K562 (cell line): ENCODE measurements around the gene SLC25A1. TPM values are rescaled to one million over a fixed set of nuclear protein-coding genes. Genes with fewer than 3 reads are reported as not detected.

ENCODE experiments used
- HIVEP1 ChIP-seq: fragments of 250-450 bp; sonication (Bioruptor Pico); IDR thresholded peaks from 2 replicates; pipeline ENCODE4 v1.4.0; 2020; ENCODE audit warnings: mild to moderate bottlenecking
- IRF2 ChIP-seq: sonication (generic); formaldehyde crosslinking; IDR thresholded peaks from 2 replicates; pipeline ENCODE4 v1.8.1; 2022; ENCODE audit warnings: mild to moderate bottlenecking, missing genetic modification reagents
- JUN ChIP-seq, 2 experiments: sonication (generic) in 1 of 2; formaldehyde crosslinking in 1 of 2; IDR thresholded peaks; 2 replicates each; pipeline versions ENCODE4 v1.6.1 to v1.8.0; 2012 to 2022; ENCODE audit warnings: borderline replicate concordance in 2 of 2, mild to moderate bottlenecking in 2 of 2, improper control_type of control experiment in 1 of 2, low read depth in 1 of 2, low read length in 1 of 2, missing genetic modification reagents in 1 of 2
- KAT7 ChIP-seq: sonication (generic); formaldehyde crosslinking; IDR thresholded peaks from 2 replicates; pipeline ENCODE4 v1.8.0; 2022; ENCODE audit warnings: missing genetic modification reagents, mild to moderate bottlenecking, borderline replicate concordance
- MEIS2 ChIP-seq: fragments of 450-650 bp; IDR thresholded peaks from 2 replicates; pipeline ENCODE4 v1.6.1; 2014; ENCODE audit warnings: mild to moderate bottlenecking; ENCODE audit not compliant: partially characterized antibody
- MIER1 ChIP-seq: fragments of 450-650 bp; IDR thresholded peaks from 2 replicates; pipeline ENCODE4 v1.6.1; 2016; ENCODE audit warnings: antibody characterized with exemption, mild to moderate bottlenecking, low read depth
- PPARD ChIP-seq: fragments of 250-450 bp; sonication (Bioruptor Pico); IDR thresholded peaks from 2 replicates; pipeline ENCODE4 v1.8.0; 2022; ENCODE audit warnings: inconsistent platforms, mild to moderate bottlenecking, moderate library complexity
- SIRT6 ChIP-seq: IDR thresholded peaks from one replicate; pipeline ENCODE4 v1.6.1; 2012; ENCODE audit warnings: low read depth, mild to moderate bottlenecking, control low read depth, inconsistent platforms, low read length, moderate library complexity
- ZFX ChIP-seq: sonication (generic); formaldehyde crosslinking; IDR thresholded peaks from 2 replicates; pipeline ENCODE4 v1.8.0; 2022; ENCODE audit warnings: mild to moderate bottlenecking, missing genetic modification reagents, moderate library complexity
- ZNF311 ChIP-seq: fragments of 250-450 bp; sonication (Bioruptor Pico); IDR thresholded peaks from 2 replicates; pipeline ENCODE4 v1.4.0; 2020; ENCODE audit warnings: mild to moderate bottlenecking, moderate library complexity
- ZNF431 ChIP-seq: sonication (generic); formaldehyde crosslinking; IDR thresholded peaks from 2 replicates; pipeline ENCODE4 v1.8.0; 2022; ENCODE audit warnings: mild to moderate bottlenecking, missing genetic modification reagents
- polyA plus RNA-seq, 8 experiments: library from polyadenylated mRNA; depleted of rRNA in 4 of 8; stranded (reverse) in 5 of 8; unstranded in 3 of 8; fragments of >200 nt; fragmentation: Nextera tagmentation in 2 of 8; fragmentation: Illumina TruSeq in 1 of 8; extraction: Ambion mirVana in 2 of 8; extraction: Trizol in 1 of 8; gene quantifications; 2 replicates each; pipeline versions ENCODE4 v1.2.1 to v1.2.3, GENCODE V29; 2011 to 2014; ENCODE audit warnings: inconsistent platforms in 1 of 8, missing spikeins in 1 of 8
- total RNA-seq, 7 experiments: library from RNA; depleted of rRNA in 6 of 7; stranded (reverse); fragments of >200 nt in 6 of 7; fragmentation: Illumina TruSeq in 2 of 7; extraction: Trizol in 2 of 7; gene quantifications; 2 replicates each; pipeline versions ENCODE4 v1.2.1 to v1.2.3, GENCODE V29; 2011 to 2021; ENCODE audit warnings: low replicate concordance in 1 of 7
- TF ChIP-seq, protein P1 (sequence below): fragments of 250-450 bp; sonication (Bioruptor Pico); IDR thresholded peaks from 2 replicates; pipeline ENCODE4 v1.4.0; 2020
- TF ChIP-seq, protein P2 (sequence below): sonication (generic); formaldehyde crosslinking; IDR thresholded peaks from 2 replicates; pipeline ENCODE4 v1.9.0; 2022; ENCODE audit warnings: mild to moderate bottlenecking, missing genetic modification reagents
- TF ChIP-seq, protein P3 (sequence below): fragments of 450-650 bp; formaldehyde crosslinking; conservative IDR thresholded peaks from 2 replicates; pipeline ENCODE4 v1.4.0; 2022; ENCODE audit warnings: mild to moderate bottlenecking, missing genetic modification characterization
- TF ChIP-seq, protein P4 (sequence below): sonication (generic); formaldehyde crosslinking; IDR thresholded peaks from 2 replicates; pipeline ENCODE4 v1.8.0; 2022; ENCODE audit warnings: mild to moderate bottlenecking, missing genetic modification reagents
- TF ChIP-seq, protein P5 (sequence below): sonication (generic); formaldehyde crosslinking; IDR thresholded peaks from 2 replicates; pipeline ENCODE4 v1.9.0; 2022; ENCODE audit warnings: mild to moderate bottlenecking, missing genetic modification reagents

SLC25A1 gene
- total and polyA plus RNA-seq, 9 of the 15 experiments (the other 6 are each of a cell fraction or from before 2014, with no cell fraction given) = 11.0 to 408 (median 110) TPM

DNA sequence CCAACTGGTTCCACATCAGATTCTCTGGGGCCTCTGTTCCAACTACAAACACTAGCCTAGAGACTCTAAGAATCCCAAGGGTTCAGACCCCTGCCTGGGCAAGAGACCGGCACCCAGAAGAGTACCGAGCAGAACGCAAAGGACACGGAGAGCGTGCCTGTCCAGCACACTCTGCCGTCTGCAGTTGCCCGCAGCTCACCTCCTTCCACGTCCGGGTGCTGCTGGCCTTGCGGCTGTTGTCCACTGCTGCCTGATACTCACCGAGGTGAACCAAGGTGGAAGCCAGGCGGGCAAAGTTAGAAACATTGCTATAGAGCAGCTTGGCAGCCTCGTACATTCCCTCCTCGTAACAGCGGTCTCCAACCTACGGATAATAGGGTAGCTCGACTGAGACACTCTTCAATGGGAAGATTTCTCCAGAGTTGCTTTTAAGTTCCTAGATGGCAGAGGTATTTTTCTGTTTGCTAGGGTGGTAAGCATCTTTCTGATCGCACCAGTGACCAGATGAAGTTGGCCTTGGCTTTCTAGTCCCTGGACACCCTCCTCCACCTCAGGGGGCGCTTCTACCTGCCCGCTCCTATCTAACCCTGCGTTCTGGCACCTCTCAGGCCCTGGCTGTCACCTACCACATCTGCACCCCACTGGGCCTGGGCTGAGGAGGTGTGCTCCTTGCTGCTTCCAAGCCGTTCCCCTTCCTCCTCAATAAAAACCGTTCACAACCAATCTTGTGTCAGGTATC lies 22.8 kb upstream of the SLC25A1 start (continued):
- TF ChIP-seq, protein P1, sequence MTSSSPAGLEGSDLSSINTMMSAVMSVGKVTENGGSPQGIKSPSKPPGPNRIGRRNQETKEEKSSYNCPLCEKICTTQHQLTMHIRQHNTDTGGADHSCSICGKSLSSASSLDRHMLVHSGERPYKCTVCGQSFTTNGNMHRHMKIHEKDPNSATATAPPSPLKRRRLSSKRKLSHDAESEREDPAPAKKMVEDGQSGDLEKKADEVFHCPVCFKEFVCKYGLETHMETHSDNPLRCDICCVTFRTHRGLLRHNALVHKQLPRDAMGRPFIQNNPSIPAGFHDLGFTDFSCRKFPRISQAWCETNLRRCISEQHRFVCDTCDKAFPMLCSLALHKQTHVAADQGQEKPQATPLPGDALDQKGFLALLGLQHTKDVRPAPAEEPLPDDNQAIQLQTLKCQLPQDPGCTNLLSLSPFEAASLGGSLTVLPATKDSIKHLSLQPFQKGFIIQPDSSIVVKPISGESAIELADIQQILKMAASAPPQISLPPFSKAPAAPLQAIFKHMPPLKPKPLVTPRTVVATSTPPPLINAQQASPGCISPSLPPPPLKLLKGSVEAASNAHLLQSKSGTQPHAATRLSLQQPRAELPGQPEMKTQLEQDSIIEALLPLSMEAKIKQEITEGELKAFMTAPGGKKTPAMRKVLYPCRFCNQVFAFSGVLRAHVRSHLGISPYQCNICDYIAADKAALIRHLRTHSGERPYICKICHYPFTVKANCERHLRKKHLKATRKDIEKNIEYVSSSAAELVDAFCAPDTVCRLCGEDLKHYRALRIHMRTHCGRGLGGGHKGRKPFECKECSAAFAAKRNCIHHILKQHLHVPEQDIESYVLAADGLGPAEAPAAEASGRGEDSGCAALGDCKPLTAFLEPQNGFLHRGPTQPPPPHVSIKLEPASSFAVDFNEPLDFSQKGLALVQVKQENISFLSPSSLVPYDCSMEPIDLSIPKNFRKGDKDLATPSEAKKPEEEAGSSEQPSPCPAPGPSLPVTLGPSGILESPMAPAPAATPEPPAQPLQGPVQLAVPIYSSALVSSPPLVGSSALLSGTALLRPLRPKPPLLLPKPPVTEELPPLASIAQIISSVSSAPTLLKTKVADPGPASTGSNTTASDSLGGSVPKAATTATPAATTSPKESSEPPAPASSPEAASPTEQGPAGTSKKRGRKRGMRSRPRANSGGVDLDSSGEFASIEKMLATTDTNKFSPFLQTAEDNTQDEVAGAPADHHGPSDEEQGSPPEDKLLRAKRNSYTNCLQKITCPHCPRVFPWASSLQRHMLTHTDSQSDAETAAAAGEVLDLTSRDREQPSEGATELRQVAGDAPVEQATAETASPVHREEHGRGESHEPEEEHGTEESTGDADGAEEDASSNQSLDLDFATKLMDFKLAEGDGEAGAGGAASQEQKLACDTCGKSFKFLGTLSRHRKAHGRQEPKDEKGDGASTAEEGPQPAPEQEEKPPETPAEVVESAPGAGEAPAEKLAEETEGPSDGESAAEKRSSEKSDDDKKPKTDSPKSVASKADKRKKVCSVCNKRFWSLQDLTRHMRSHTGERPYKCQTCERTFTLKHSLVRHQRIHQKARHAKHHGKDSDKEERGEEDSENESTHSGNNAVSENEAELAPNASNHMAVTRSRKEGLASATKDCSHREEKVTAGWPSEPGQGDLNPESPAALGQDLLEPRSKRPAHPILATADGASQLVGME (CRISPR knock-in tag) = no peak
- TF ChIP-seq SIRT6 (no peak), MIER1 (no peak), ZNF311 (CRISPR knock-in tag) (no peak), HIVEP1 (CRISPR knock-in tag) (no peak), PPARD (CRISPR knock-in tag) (no peak), KAT7 (no peak), ZFX (CRISPR knock-in tag) (no peak), MEIS2 (no peak), JUN (IDR thresholded peaks at IDR 0.05; ENCODE audit: borderline replicate concordance, low read depth, low read length) (no peak), JUN (CRISPR knock-in tag; IDR thresholded peaks at IDR 0.05; ENCODE audit: borderline replicate concordance) (peak; percentile 92), ZNF431 (no peak), IRF2 (CRISPR knock-in tag) (no peak)
- TF ChIP-seq, protein P2, sequence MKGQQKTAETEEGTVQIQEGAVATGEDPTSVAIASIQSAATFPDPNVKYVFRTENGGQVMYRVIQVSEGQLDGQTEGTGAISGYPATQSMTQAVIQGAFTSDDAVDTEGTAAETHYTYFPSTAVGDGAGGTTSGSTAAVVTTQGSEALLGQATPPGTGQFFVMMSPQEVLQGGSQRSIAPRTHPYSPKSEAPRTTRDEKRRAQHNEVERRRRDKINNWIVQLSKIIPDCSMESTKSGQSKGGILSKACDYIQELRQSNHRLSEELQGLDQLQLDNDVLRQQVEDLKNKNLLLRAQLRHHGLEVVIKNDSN (CRISPR knock-in tag) = peak; percentile 42; the same call in 1 of the 2 replicates
- TF ChIP-seq, protein P3, sequence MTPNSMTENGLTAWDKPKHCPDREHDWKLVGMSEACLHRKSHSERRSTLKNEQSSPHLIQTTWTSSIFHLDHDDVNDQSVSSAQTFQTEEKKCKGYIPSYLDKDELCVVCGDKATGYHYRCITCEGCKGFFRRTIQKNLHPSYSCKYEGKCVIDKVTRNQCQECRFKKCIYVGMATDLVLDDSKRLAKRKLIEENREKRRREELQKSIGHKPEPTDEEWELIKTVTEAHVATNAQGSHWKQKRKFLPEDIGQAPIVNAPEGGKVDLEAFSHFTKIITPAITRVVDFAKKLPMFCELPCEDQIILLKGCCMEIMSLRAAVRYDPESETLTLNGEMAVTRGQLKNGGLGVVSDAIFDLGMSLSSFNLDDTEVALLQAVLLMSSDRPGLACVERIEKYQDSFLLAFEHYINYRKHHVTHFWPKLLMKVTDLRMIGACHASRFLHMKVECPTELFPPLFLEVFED (CRISPR knock-in tag) = no peak
- TF ChIP-seq, protein P4, sequence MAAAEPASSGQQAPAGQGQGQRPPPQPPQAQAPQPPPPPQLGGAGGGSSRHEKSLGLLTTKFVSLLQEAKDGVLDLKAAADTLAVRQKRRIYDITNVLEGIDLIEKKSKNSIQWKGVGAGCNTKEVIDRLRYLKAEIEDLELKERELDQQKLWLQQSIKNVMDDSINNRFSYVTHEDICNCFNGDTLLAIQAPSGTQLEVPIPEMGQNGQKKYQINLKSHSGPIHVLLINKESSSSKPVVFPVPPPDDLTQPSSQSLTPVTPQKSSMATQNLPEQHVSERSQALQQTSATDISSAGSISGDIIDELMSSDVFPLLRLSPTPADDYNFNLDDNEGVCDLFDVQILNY = no peak
- TF ChIP-seq, protein P5, sequence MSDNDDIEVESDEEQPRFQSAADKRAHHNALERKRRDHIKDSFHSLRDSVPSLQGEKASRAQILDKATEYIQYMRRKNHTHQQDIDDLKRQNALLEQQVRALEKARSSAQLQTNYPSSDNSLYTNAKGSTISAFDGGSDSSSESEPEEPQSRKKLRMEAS = peak; percentile 22
- TF ChIP-seq, all 486 proteins: peak for 28
